Stomach (tissue), 9 donors: Measurements from ENCODE around the gene ARL15. TPM values are rescaled to one million over a fixed set of nuclear protein-coding genes. Genes with fewer than 3 reads are reported as not detected.

Experiments
- DNase-seq, 2 donors: peaks; one replicate each; pipeline versions ENCODE4 v3.0.0 to v3.0.0-alpha.2; 2013 to 2019
- H3K27ac ChIP-seq, 5 donors: fragments of 200-600 bp in 4 of 5; sonication (generic) in 4 of 5; one replicate each; pipeline ENCODE4 v1.5.1; 2013 to 2019; ENCODE audit warnings: mild to moderate bottlenecking in 1 of 5, moderate library complexity in 1 of 5
- H3K27me3 ChIP-seq, 3 donors: fragments of 200-600 bp; sonication (generic); one replicate each; pipeline ENCODE4 v1.5.1; 2017 to 2019; ENCODE audit warnings: mixed run types in 1 of 3
- H3K36me3 ChIP-seq, 4 donors: fragments of 200-600 bp; sonication (generic); 1 replicate in 3 of 4; 2 replicates in 1 of 4; pipeline ENCODE4 v1.5.1; 2016 to 2019
- H3K4me1 ChIP-seq, 4 donors: fragments of 200-600 bp; sonication (generic); one replicate each; pipeline ENCODE4 v1.5.1; 2016 to 2019
- H3K4me3 ChIP-seq, 4 donors: fragments of 200-600 bp; sonication (generic) in 3 of 4; one replicate each; pipeline ENCODE4 v1.5.1; 2016 to 2019; ENCODE audit warnings: mild to moderate bottlenecking in 1 of 4
- H3K9me3 ChIP-seq, 4 donors: fragments of 200-600 bp; sonication (generic); one replicate each; pipeline ENCODE4 v1.5.1; 2016 to 2019
- CTCF ChIP-seq, 7 experiments: fragments of 450-650 bp in 4 of 7; fragments of 200-600 bp in 3 of 7; sonication (generic) in 3 of 7; IDR thresholded peaks; one replicate each; pipeline ENCODE4 v1.5.1; 2016 to 2019; ENCODE audit warnings: antibody characterized with exemption in 7 of 7, control low read depth in 2 of 7, mild to moderate bottlenecking in 1 of 7
- EP300 ChIP-seq: sonication (generic); formaldehyde crosslinking; IDR thresholded peaks from one replicate; pipeline ENCODE4 v1.6.1; 2017; ENCODE audit warnings: antibody characterized with exemption
- POLR2A ChIP-seq, 4 donors: fragments of 450-650 bp; IDR thresholded peaks; one replicate each; pipeline ENCODE4 v1.6.1; 2016; ENCODE audit warnings: antibody characterized with exemption in 4 of 4, control low read depth in 2 of 4, mild to moderate bottlenecking in 1 of 4, moderate library complexity in 1 of 4
- POLR2AphosphoS5 ChIP-seq, 3 donors: sonication (generic); formaldehyde crosslinking; IDR thresholded peaks; one replicate each; pipeline ENCODE4 v1.6.1; 2016; ENCODE audit warnings: antibody characterized with exemption in 3 of 3
- WGBS, 5 donors: extraction: QIAGEN DNeasy Blood & Tissue Kit in 3 of 5; methylation state at CpG; one replicate each; pipeline versions ENCODE4 v1.1.5 to v1.1.7; 2013 to 2018; 5-methylcytosine and 5-hydroxymethylcytosine counted together
- intact Hi-C: fragments of 100-400 bp; cut with DNase I; formaldehyde crosslinking; loops from one replicate; pipeline ENCODE4 v1.15.1; 2023; ENCODE audit warnings: low total_unique reads
- polyA plus RNA-seq, 3 donors: library from polyadenylated mRNA; stranded (reverse); fragments of 200-250 nt; gene quantifications; one replicate each; pipeline ENCODE4 v1.2.3, GENCODE V29; 2013
- total RNA-seq, 5 donors: library from RNA; depleted of rRNA; stranded (reverse); fragments of >200 nt; gene quantifications; one replicate each; pipeline versions ENCODE4 v1.1.0 to v1.2.3, GENCODE V29; 2014 to 2016
- donor health status: healthy with polysubstance abuse.
- donor health status: Bipolar disorder and iron deficiency.
- donor health status: healthy.

The ARL15 gene
- total and polyA plus RNA-seq, 8 donors = 1.7 to 72.7 (median 12.6) TPM

GRCh38 chr5:54080831-54081230 lies 229.5 kb downstream of the ARL15 start:
- Histone ChIP-seq H3K27ac (no peak overlapping the region), H3K27me3 (no peaks in the 10 kb centered on the region), H3K4me1 (no peaks in the 10 kb centered on the region), H3K9me3 (no peaks in the 10 kb centered on the region), H3K36me3 (no peaks in the 10 kb centered on the region), H3K4me3 (no peak overlapping the region)
- 87 to 93% (median 92%) methylated on average over 5 of the region's 5 CpGs for WGBS, 5 donors
- intact Hi-C loops = no loop called here
- TF ChIP-seq CTCF (IDR thresholded peaks at IDR 0.05) (no peak), POLR2A (IDR thresholded peaks at IDR 0.05) (no peak), POLR2AphosphoS5 (IDR thresholded peaks at IDR 0.05) (no peak), EP300 (no peak)
- DNase-seq = no peak

GRCh38 chr5:54073735-54074134 lies 236.6 kb downstream of the ARL15 start:
- WGBS, 5 donors = 50 to 69% (median 58%) methylated on average over 2 of the region's 2 CpGs
- H3K27me3 ChIP-seq = no peaks in the 10 kb centered on the region
- H3K9me3 ChIP-seq = no peaks in the 10 kb centered on the region
- no peaks in the 10 kb centered on the region for H3K36me3 ChIP-seq
- H3K27ac ChIP-seq = no peak overlapping the region
- no peaks in the 10 kb centered on the region for H3K4me1 ChIP-seq
- no peak for DNase-seq
- intact Hi-C loops = no loop called here
- TF ChIP-seq CTCF (IDR thresholded peaks at IDR 0.05) (no peak), EP300 (no peak), POLR2A (IDR thresholded peaks at IDR 0.05) (no peak), POLR2AphosphoS5 (IDR thresholded peaks at IDR 0.05) (no peak)
- H3K4me3 ChIP-seq = no peak overlapping the region

- no peaks in the 10 kb centered on the region for H3K4me1 ChIP-seq
- 66 to 92% (median 85%) methylated on average over 3 of the region's 3 CpGs for WGBS, 5 donors
- DNase-seq = no peak
- intact Hi-C loops = no loop called here
- TF ChIP-seq POLR2AphosphoS5 (IDR thresholded peaks at IDR 0.05) (no peak), EP300 (no peak), POLR2A (IDR thresholded peaks at IDR 0.05) (no peak), CTCF (IDR thresholded peaks at IDR 0.05) (no peak)
- no peak overlapping the region for H3K27ac ChIP-seq
- no peaks in the 10 kb centered on the region for H3K27me3 ChIP-seq
- H3K9me3 ChIP-seq = no peaks in the 10 kb centered on the region
- H3K4me3 ChIP-seq = no peak overlapping the region
- H3K36me3 ChIP-seq = no peaks in the 10 kb centered on the region
These were observed 237.2 kb downstream of the ARL15 start for GRCh38 chr5:54073131-54073530.

GRCh38 chr5:54066433-54066832 lies 243.9 kb downstream of the ARL15 start:
- 86 to 95% (median 90%) methylated on average over 2 of the region's 2 CpGs for WGBS, 5 donors
- Histone ChIP-seq H3K4me3 (no peak overlapping the region), H3K27me3 (no peaks in the 10 kb centered on the region), H3K4me1 (peaks cover 0 to 6% (median 0%) of the 10 kb centered on the region in 4 donors), H3K9me3 (no peaks in the 10 kb centered on the region), H3K36me3 (no peaks in the 10 kb centered on the region), H3K27ac (no peak overlapping the region)
- no peak for DNase-seq
- intact Hi-C loops = no loop called here
- TF ChIP-seq POLR2A (IDR thresholded peaks at IDR 0.05) (no peak), CTCF (IDR thresholded peaks at IDR 0.05) (no peak), POLR2AphosphoS5 (IDR thresholded peaks at IDR 0.05) (no peak), EP300 (no peak)
